GM19193 (cell line): ENCODE data around the gene GUCY2D.

Source experiments
- POLR2A ChIP-seq: IDR thresholded peaks from 4 replicates; pipeline ENCODE4 v1.6.1; 2011; ENCODE audit not compliant: insufficient read depth, insufficient read length; ENCODE audit errors: extremely low read depth

GUCY2D gene

DNA sequence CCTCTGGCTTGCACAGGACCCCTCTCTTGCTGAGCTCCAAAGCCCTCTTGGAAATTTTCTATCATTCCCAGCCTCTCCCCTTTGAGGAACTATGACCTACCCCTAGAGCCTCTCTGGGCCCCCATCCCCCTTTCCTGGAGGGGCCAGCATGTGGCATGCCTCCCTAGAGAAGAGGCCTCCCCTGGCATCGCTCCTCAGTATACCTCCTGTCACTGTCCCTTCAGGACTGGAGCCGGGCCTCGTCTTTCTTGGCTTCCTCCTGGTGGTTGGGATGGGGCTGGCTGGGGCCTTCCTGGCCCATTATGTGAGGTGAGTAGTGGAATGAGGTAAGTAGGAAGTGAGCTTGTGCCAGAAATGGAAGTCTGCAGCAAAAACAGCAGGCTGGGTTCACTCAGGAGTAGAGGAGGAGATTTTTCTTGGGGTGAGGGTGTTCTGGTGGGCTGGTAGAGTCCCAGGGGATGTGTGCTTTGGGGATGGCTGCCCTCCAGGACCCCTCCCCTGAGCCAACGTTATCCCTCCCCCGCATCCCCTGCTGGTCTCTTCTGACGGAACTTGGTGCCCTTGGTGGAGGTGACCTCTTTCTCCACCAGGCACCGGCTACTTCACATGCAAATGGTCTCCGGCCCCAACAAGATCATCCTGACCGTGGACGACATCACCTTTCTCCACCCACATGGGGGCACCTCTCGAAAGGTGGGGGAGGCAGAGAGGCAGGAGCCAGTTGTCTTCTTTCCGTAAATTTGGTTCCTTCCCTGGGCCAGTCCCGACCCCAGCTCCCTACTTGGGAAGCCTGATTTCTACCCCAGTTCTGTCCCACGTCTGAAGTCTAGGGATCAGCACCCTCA lies 4.6 kb downstream of the GUCY2D start:
- TF ChIP-seq POLR2A = no peak

DNA sequence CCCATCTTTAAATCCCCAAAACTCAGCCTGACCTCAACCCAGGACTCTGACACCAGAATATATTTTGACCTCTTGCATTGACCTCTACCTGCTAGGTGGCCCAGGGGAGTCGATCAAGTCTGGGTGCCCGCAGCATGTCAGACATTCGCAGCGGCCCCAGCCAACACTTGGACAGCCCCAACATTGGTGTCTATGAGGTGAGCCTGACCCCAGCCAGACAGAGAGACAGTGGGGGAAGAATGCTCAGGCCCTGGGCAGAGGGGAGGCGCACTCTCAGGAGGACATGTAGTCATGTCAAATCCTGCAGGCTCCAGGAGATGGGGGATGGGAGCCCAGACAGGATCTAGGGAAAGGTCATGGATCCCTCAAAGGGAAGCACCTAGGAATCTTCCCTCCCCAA lies 5.4 kb downstream of the GUCY2D start:
- no peak for TF ChIP-seq POLR2A

DNA sequence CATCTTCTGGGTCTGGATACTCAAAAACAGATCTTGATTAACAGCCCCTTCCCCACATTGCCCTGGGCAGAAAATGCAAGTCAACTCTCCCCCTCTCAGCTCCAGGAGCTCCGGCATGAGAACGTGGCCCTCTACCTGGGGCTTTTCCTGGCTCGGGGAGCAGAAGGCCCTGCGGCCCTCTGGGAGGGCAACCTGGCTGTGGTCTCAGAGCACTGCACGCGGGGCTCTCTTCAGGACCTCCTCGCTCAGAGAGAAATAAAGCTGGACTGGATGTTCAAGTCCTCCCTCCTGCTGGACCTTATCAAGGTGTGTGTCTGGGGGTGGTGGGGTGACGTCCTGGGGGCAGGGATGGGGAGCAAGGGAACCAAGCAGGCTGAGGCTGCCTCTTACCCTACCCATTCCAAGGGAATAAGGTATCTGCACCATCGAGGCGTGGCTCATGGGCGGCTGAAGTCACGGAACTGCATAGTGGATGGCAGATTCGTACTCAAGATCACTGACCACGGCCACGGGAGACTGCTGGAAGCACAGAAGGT lies 9.7 kb downstream of the GUCY2D start:
- TF ChIP-seq POLR2A = no peak

DNA sequence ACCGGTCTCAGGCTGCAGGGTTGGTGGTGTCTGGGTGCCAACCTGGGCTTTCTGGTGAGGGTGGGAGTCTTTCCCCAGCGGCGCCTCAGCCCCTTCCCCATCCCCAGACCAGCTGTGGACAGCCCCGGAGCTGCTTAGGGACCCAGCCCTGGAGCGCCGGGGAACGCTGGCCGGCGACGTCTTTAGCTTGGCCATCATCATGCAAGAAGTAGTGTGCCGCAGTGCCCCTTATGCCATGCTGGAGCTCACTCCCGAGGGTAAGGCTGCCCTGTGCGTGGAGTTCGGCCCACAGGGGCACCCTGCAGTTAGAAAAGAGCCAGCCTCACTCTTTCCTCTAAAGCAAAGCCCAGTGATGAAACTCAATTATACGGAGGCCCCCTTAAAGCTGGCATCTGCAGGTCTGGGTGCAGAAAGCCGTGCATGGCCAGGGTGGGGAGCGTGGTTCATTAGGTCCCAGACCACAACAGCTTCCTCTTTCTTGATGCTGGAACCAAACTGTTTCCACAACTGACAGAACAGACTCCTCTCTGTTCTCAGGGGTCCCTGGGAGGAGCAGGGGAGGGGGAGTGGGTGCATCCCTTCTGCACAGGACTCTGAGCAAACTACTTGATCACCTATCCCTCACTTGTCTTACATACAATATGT lies 10.7 kb downstream of the GUCY2D start:
- no peak for TF ChIP-seq POLR2A

DNA sequence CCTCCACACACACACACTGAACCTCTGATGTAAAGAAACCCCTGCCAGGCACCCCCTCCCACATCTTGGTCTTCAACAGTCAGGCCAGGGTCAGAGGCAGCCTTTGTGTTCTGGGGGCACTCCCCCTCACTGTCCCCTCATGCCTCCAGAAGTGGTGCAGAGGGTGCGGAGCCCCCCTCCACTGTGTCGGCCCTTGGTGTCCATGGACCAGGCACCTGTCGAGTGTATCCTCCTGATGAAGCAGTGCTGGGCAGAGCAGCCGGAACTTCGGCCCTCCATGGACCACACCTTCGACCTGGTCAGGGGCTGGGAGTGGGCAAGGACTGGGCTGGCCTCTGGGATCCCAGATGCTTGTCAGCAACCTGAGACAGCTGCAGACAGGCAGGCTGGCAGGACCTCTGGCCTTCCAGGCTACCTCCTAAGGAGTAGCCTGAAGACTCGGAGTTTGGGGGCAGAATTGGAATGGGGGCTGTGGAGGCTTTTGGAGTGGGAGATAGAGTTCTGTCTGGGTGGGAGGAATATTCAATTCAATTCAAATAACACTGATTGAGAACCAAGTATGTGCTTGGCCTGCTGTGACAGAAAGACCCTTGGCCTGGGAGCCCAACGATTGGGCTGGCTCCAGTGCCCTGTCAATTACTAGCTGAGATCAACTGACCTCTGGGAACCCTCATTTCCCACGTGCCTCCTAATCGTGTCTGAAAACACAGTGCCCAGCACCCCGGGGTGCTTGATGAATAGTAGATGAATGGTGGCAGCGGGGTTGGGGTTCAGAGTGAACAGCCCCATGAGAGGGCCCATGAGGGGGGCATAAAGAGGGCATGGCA lies 11.5 kb downstream of the GUCY2D start:
- no peak for TF ChIP-seq POLR2A

DNA sequence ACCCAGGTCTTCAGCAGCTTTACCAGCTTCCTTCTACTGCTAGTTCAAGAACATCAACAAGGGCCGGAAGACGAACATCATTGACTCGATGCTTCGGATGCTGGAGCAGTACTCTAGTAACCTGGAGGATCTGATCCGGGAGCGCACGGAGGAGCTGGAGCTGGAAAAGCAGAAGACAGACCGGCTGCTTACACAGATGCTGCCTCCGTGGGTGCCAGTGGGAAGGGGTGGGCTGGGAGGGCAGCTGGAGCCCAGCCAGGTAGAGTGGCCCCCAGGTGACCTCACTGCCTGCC lies 12.1 kb downstream of the GUCY2D start:
- TF ChIP-seq POLR2A = no peak

DNA sequence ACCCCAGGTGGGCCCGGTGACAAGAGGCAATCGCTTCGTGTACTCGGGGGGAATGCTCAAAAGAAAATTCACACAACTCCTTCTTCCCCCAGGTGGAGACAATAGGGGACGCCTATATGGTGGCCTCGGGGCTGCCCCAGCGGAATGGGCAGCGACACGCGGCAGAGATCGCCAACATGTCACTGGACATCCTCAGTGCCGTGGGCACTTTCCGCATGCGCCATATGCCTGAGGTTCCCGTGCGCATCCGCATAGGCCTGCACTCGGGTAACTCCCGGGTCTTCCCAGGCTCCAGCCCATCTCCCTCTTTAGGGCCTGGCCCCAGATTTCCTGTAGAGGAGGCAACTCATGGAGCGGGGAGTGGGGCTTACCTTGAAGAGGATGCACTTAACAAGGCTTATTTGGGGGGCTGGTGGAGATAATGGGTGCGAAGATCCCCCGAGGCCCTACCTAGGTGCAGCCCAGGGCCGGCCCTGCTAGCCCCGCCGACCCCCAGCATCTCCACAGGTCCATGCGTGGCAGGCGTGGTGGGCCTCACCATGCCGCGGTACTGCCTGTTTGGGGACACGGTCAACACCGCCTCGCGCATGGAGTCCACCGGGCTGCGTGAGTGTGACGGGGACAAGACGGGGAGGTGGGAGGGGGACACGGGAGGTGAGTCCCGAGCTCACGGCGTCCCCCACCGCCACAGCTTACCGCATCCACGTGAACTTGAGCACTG lies 13.0 kb downstream of the GUCY2D start:
- no peak for TF ChIP-seq POLR2A

DNA sequence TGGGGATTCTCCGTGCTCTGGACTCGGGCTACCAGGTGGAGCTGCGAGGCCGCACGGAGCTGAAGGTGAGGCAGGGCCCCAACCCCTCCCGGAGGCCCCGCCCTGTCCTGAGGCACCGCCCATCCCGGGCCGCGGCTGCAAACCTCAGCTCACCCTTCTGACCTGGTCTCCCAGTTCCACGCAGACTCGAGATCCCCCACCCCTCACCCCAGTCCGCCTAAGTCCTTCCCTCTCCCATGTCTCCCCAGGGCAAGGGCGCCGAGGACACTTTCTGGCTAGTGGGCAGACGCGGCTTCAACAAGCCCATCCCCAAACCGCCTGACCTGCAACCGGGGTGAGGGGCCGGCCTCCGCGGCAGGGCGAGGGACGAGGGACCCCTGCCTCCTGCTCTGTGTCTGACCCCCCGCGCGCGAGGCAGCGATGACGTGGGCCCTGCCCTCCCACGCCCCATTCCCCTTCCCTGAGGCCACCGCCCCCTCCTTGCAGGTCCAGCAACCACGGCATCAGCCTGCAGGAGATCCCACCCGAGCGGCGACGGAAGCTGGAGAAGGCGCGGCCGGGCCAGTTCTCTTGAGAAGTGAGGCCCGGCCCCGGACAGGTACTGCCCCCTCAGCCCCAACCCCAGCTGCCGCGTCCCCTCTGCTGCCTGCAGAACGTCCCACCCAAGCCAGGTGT lies 13.7 kb downstream of the GUCY2D start:
- no peak for TF ChIP-seq POLR2A

DNA sequence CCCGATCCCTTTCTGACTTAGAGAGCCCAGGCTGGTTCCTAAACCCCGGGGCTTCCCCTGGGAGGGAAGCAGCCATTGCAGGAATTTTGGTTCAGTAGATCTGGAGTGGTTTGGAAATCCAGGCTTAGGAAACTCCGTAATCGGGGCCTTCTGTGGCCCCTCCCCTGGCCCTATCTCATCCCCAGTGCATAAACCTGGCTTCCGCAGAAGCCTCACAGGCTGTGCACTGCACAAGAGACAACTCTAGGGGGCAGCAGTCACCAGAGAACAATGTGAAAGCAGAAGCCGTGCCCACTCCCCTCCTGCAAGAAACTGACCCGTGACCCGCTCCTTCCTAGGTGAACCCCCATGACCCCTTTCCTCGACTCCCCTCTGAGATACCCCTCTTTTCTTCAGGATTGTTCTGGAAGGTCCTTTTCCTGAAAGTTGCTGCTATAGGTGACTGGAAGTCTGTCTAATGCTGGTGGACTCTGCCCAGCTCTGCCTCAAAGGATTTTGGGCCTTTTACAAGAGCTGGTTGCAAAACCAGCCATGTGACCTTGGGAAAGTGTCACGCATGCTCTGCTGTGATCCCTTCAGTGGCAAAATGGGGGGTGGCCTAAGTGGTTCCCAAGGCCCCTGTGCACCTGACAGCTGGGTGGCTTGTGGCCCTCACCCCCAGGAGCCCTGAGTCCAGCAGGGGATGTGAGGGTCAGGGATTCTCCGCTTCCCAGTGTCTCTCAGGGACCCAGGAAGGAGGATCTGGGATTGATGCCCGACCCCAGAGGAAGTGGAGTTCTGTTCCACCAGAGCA lies 14.4 kb downstream of the GUCY2D start:
- no peak for TF ChIP-seq POLR2A

DNA sequence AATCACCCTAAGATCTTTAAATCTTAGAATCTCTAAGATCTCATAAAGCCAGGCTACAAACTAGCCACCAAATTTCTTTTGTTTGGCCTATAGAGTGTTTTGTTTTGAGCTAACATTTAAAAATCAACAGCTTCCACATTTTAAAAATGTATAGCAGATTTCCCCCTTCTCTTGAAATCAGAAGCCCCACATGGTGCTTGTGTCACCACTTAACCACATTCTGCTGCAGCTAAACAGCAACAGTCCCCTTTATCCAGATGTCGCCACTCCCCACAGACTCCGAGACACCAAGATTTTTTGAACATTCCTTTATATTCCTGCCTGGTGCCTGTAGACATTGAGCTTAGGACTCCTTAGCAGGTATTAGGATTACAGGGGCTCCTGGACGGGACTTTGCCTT lies 16.0 kb downstream of the GUCY2D start:
- no peak for TF ChIP-seq POLR2A

DNA sequence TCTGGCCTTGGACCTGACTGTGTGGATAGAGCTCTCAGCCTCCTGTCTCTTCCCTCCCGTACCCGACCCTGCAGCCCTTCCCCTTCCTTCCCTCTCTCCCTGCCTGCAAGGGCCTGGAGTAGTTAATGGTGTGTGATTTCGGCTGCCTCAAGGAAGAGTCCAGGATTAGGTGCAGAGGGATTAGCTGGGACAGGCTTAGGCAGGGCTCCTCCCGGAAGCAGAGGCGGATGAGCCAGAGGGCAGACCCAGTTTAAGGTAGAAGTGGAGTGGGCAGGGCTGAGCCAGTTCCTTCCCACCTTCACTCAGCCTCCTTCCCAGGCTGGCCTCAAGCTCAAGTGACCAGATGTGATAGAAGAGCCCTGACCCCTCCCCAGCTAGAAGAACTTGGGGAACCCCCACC lies 16.8 kb downstream of the GUCY2D start:
- TF ChIP-seq POLR2A = no peak

DNA sequence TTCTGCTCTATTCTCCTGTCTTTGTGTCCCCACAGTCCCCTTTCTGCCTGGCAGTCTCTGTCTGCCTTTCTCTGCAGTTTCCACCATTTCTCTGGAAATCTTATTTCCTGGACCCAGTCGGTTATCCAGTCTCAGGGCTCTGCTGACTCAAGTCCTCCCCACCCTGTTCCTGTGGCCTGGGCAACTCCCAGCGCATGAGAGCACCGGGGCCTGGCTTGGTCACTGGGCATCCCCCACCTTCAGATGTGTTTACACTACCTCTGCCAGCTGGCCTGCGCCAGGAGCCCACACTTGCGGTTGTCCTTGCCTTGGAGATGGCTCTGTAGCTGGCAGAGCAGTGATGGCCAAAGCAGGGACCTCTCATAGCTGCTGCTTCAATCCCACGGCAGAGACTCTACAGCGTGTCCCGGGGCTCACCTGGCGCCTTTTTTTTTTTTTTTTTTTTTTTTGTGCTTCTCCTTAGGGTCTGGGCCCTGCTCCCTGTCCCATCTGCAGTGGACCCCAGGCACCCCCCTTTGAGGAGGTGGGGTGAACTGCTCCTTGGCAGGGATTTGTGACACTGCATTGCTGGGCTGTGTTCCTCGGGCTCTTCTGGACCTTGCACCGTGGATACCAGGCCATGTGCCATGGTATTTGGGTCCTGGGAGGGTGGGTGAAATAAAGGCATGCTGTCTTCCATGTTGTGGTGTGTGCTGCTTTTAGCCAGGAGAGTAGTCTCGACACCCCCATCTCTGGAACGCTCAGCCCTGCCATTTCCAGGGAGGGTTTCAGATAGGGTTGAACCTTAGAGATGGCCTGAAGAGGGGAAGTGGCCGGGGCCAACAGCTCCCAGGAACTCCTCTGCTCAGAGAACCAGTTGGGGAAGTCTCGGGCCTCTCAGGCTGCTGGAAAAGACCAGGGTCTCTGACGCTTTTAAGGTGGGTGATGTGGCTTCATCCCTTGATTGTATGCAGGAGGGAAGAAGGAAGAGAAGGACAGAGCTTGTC lies 17.5 kb downstream of the GUCY2D start:
- TF ChIP-seq POLR2A = no peak
